ENCODE measurements around the gene CLEC1A.

GRCh38 chr12:10069976-10070375 is 28.8 kb downstream of the CLEC1A start:
- no peak for TF ChIP-seq CTCF (IDR thresholded peaks at IDR 0.05; ENCODE audit: poor library complexity)
- TF ChIP-seq EZH2 (IDR thresholded peaks at IDR 0.05; ENCODE audit: borderline replicate concordance), result no peak
